HG03066 (cell line): ENCODE results near the gene NFIA.

ENCODE experiments used
- ATAC-seq: cut with Tn5 transposase; IDR thresholded peaks from one replicate; pipeline ENCODE4 v1.9.1; 2021; ENCODE audit warnings: low read depth; ENCODE audit not compliant: unreplicated experiment

Gene NFIA

DNA sequence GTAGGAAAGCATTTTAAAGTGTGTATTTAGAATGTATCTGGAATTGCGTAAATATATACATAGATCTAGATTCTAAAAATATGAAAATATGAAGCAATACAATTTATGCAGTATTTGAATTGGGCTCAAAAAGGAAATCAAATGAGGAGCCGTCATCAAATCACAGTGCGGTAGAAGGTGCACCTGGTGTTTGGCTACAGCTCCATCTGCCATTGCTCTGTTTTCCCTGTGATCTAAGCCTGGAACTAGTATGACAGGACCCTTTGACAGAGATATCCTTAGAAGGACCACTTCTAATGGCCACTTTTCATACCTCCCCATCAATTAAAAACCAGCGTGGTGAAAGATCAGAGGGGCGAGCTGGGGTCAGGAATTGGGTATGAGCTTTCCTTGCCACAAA lies 202.6 kb downstream of the NFIA start:
- ATAC-seq = no peak

GRCh38 chr1:61285371-61285885 lies 203.1 kb downstream of the NFIA start:
- ATAC-seq = no peak

DNA sequence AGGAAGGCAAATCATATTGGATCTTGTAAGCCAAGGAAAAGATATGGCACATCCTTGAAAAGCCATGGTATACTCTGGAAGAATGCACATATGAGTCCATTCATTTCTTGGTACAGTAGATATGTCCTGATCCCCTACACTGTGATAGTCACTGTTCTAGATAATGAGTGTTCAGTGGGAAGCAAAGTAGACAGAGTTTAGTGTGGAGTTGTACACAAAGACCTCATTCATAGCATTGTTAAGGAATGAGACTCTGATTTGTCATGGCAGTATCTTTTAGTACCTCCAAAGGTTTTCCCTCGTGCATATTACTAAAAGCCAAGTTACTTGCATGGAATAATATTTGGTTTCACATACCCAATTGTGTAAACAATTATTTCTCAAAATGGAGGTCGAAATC lies 204.7 kb downstream of the NFIA start:
- no peak for ATAC-seq

DNA sequence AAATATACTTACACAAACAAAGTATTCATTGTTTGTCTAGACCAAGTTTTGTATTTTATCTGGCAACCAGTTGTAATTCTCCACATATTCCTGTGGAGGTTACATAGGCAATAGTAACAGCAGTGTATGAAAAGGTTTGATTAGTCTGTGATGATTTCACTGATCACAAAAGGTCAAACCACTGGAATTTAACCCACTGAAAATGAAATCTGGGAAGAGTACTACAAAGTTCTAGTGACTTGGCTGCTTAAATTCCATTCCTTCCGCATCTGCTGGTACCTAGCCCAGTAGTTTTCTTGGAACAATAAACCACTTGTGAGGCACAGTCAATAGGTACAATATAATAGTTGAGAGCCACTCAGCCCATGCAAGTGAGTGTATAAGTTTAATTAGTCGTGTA lies 205.4 kb downstream of the NFIA start:
- ATAC-seq = no peak

DNA sequence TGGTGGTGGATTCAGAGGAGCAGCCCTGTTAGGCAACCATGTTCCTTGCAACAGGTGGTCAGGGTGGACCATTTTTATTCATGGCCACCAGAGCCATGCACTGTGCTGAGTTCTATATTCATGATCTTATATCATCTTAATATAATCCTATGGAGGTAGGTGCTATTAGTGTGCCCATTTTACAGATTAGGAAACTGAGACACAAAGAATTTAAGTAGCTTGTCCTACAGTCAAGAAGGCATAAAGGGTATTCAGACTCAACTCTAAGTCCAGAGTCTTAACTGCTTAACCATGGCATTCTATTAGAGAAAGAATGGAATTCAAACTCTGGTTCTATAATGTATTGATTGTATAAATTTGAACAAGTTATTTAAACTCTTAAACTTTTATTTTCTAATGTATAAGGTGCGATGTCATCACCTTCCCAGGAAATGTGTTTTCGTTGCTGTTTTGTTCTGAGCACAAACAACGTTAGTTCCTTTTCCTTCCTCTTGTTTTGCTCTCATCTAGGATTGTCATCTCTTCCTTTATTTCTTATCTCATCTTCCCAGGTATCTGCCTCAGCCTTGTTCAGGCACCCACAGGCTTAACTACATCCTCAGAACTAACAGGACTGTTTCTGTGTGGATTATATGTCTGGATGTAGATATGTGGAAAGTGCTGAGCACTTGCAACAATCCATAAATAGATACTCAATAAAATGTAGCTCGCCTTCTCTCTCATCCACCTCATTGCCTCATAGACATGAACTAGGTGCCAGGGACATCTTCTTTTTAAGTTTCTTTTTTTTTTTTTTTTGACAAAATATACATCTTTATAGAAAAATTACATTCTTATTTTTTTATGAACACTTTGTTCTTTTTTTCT lies 207.1 kb downstream of the NFIA start:
- no peak for ATAC-seq

- no peak for ATAC-seq
Observed at GRCh38 chr1:61290525-61290924, 208.2 kb downstream of the NFIA start.

- ATAC-seq = no peak
Observed at GRCh38 chr1:61293197-61293596, 210.8 kb downstream of the NFIA start.

GRCh38 chr1:61293986-61294504 lies 211.7 kb downstream of the NFIA start:
- ATAC-seq = no peak

DNA sequence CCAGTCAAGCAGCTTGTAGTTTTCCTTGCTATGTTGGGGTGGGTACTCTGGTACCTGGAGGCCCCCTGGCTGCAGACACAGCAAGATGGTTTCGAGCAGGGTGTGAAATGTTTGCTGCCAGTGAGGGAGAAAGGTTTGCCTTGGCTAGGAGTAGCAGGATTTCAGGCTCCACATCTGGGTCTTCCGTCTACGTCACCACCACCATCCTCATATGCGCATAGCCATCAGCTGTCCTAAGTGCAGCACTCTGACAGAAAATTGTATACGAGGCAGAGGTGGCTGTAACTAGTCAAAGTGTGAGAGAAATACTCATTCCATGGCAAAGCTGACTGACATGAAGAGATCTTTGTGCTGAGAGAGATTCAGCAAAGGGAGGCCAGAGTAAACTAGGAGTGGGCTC lies 212.6 kb downstream of the NFIA start:
- no peak for ATAC-seq

DNA sequence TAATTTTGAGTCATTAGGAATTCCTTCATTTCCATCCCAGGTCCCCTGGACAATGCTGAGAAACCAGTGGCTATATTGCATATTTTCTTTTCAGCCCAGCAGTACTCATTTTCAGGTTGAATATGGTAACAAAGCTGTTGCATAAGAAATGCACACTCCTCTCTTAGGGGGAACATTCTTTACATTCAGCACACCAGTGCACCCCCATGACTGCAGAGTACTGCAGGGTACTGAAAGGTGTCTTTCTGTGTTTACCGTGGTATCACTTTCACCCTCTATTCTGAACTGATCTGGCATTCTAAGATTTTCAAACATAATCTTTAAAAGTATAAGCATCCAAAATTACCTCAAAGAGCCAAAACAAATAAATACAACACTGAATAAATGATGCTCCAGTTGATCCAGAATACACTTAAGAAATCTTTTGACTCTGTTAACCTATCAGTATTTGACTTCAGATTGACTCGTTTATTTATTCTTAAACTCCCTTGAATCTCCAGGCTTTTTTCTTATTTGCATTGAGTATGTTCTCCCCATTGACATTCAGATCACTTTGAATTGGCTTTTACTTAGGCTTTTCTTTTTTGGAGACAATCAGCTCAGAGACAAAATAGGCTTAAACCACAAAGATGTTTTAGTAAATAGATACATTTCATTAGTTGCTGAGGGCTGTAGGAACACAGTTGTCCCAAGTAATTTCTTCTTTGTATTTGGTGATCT lies 213.6 kb downstream of the NFIA start:
- ATAC-seq = no peak

- no peak for ATAC-seq
Observed at GRCh38 chr1:61297887-61298286, 215.5 kb downstream of the NFIA start.

DNA sequence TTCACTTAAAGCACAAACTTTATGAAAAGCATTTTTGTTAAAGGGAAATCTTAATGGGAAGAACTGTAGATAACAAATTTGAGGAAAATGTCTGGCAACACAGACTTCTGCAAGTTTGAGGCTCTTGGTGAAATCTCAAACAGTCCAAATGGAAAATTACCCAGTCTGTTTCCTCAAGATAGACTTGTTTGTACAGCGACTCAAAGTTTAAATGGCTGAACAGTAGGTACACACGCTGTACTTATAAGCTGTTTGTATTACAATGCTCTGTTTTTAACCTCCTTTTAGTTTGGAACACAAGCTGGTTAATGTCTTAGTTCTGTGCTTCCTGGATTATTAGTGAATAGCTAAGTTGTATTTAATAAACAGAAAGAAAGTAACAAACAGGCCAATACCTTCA lies 217.1 kb downstream of the NFIA start:
- no peak for ATAC-seq

DNA sequence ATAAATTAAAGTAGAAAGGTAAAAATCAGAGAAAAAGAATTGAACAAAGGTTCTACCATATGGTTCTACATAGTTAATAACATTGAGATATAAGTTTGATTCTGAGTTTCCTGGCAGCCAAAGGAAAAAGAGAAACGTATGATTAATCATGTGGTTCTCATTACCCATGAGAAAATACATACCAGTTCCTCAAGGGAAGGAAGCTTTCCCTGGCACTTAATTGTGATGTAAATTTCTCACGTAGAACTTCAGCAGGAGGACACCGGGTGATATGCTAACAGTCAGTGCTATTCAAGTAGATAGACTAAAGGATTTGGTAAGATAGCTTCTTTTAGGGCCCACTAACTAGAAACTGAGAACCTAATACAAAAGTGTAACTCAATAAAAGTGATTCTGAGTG lies 218.5 kb downstream of the NFIA start:
- no peak for ATAC-seq

GRCh38 chr1:61301824-61302657 lies 219.7 kb downstream of the NFIA start:
- no peak for ATAC-seq

DNA sequence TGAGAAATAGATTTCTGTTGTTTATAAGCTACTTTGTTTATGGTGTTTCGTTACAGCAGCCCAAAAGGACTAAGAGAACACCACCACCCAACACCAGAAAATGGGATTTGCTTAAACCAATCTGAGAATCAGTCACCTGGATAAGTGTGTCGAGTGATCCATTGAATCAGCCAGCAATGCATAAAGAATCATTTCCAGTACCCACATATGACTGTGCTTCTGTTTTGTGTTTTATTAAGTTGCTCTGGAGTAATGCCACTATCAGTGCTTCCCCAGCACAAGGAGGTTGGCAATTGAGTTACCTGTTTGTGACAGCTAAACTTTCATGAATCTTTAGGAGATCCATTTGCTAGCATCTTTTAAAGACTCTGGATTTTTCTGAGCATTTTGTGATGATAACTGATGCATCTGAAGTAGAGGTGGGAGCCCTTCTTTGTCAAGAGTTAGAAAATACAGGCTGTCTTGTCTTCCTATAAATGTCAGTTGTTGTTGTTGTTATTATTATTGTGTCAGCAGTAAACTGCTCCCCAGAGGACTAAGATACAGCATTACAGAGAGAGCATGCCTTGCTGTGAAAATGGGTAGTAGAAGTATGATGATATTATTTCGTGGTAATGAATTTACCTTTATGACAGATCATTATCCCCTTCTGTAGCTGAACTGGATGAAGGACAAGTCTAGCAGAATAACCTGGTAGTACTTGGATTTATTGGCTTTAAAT lies 225.2 kb downstream of the NFIA start:
- ATAC-seq = no peak

DNA sequence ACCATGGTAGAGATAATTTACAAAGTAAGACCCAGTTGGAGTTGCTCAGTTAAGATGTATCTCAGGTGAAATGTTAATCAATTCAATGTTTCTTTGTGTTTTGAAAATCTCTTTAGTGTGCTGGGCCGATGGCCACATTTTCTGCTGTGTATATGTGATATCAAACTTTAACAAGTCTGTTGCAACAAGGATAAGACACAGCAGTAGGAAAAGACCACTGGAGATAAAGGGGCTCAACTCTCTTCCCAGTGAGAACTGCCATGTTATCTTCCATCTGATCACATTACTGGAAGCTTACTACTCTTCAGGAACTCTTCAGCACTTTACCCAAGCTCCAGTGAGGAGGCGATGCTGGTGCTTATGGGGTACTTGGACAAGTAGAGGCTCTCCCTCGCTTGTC lies 227.7 kb downstream of the NFIA start:
- ATAC-seq = no peak

GRCh38 chr1:61310538-61310937 lies 228.2 kb downstream of the NFIA start:
- no peak for ATAC-seq

DNA sequence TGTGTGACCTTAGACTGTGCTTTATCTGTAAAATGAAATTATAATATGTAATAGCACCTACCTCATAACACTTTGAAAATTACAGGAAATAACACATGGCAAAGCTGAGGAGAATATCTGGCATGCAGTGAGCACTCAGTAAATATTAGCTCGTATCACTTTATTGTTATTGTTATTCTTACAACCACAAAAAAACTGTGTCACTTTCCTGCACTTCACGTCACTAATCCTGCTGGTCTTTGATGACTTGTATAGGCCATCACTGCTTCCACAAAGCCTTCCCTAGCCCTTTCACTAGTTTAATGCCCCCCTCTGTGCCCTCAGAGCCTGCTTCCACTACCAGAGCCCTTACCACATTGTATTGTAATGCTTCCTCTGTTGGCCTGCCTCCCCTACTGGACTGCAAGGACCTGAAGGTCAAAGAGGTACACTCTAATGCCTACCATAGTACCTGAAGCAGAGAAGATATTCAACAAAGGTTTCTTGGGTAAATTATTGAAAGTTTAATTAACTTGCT lies 231.6 kb downstream of the NFIA start:
- ATAC-seq = no peak

- no peak for ATAC-seq
Observed at GRCh38 chr1:61315011-61315410, 232.7 kb downstream of the NFIA start.

DNA sequence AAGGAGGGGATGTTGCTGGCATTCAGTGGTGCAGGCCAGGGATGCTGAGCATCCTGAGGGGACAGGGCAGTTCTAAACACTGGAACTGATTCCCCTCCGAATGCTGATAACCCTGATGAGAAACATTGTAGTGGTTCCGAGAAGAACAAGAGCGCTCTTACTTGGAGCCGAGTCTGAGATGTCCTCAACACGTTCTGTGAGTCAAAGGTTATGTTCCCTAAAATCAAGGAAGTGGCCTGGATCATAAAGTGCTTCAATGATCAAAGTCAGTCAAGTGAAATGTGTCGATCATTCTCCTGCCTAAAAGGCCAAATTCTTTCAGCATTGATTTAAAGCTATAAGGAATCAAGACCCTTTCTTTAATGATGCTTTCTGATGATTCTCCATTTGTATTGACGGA lies 234.1 kb downstream of the NFIA start:
- no peak for ATAC-seq
